GM12878 (cell line): ENCODE results near the gene ROBO1. TPM values are rescaled to one million over a fixed set of nuclear protein-coding genes. Genes with fewer than 3 reads are reported as not detected.

Experiments
- ATAC-seq: fragments of 200-7000 bp; cut with Tn5 transposase; 3 replicates; pipeline ENCODE4 v1.9.1; 2020; ENCODE audit warnings: mild to moderate bottlenecking, moderate library complexity
- BruUV-seq: library from RNA; stranded (reverse); fragments of 400-500 nt; replicated peaks from 2 replicates; lab custom pipeline; 2021; lab: Mats Ljungman, UMichigan
- CTCF ChIA-PET: fragments of 300-600 bp; sonication (Branson Sonifier 250); formaldehyde crosslinking; extraction: SDS; loops from one replicate; lab custom pipeline; 2021; ENCODE audit warnings: inconsistent platforms; lab: Yijun Ruan, JAX
- POLR2A ChIA-PET: fragments of 350-600 bp; formaldehyde crosslinking; extraction: SDS; loops from one replicate; lab custom pipeline; 2021; ENCODE audit warnings: inconsistent platforms; lab: Charles Lee
- RAD21 ChIA-PET: fragments of 300-600 bp; sonication (Branson Sonifier 250); formaldehyde crosslinking; loops from one replicate; lab custom pipeline; 2023; ENCODE audit warnings: antibody characterized with exemption; ENCODE audit not compliant: unreplicated experiment; lab: Charles Lee
- SMC1A ChIA-PET: fragments of 300-600 bp; sonication (Branson Sonifier 250); formaldehyde crosslinking; loops from one replicate; lab custom pipeline; 2023; ENCODE audit not compliant: unreplicated experiment, uncharacterized antibody; lab: Charles Lee
- DNase-seq: peaks from one replicate; pipeline ENCODE4 v3.0.0-alpha.2; 2011; ENCODE audit warnings: low read depth, low spot score
- FAIRE-seq: peaks from 3 replicates; lab custom pipeline; 2011; peaks lifted over from hg19 to GRCh38; lab: Jason Lieb, UNC
- H2AFZ ChIP-seq: 2 replicates; pipeline ENCODE4 v1.6.0; 2011; ENCODE audit warnings: low read depth, low read length, control low read depth; ENCODE audit not compliant: control insufficient read depth
- H3K27ac ChIP-seq: 2 replicates; pipeline ENCODE4 v1.5.1; 2011; ENCODE audit warnings: control low read depth; ENCODE audit not compliant: control insufficient read depth, insufficient read depth
- H3K27me3 ChIP-seq, 2 experiments: replicated peaks in 1 of 2; 2 replicates each; pipeline versions ENCODE4 v1.6.0 to v1.6.1; 2011; ENCODE audit warnings: low read length in 1 of 2; ENCODE audit not compliant: control insufficient read depth in 2 of 2, insufficient read depth in 2 of 2
- H3K36me3 ChIP-seq, 2 experiments: 2 replicates each; pipeline ENCODE4 v1.5.1; 2011; ENCODE audit warnings: low read length in 1 of 2; ENCODE audit not compliant: control insufficient read depth in 2 of 2, insufficient read depth in 2 of 2
- H3K4me1 ChIP-seq: 2 replicates; pipeline ENCODE4 v1.6.1; 2011; ENCODE audit warnings: mild to moderate bottlenecking, low read length, moderate library complexity, mixed read lengths; ENCODE audit not compliant: control insufficient read depth, insufficient read depth
- H3K4me2 ChIP-seq: 2 replicates; pipeline ENCODE4 v1.6.0; 2011; ENCODE audit warnings: control low read depth; ENCODE audit not compliant: control insufficient read depth, insufficient read depth
- H3K4me3 ChIP-seq: fragments of 200-600 bp; sonication (generic); 2 replicates; pipeline ENCODE4 v1.5.1; 2016
- H3K79me2 ChIP-seq: 2 replicates; pipeline ENCODE4 v1.6.0; 2011; ENCODE audit warnings: low read length; ENCODE audit not compliant: control insufficient read depth, insufficient read depth
- H3K9ac ChIP-seq: 2 replicates; pipeline ENCODE4 v1.8.0; 2011; ENCODE audit warnings: low read length, control low read depth, mixed read lengths; ENCODE audit not compliant: control insufficient read depth, insufficient read depth
- H3K9me3 ChIP-seq: replicated peaks from 3 replicates; pipeline ENCODE4 v1.5.1; 2011; ENCODE audit warnings: mild to moderate bottlenecking, low read length; ENCODE audit not compliant: control insufficient read depth, insufficient read depth
- H4K20me1 ChIP-seq: 2 replicates; pipeline ENCODE4 v1.6.0; 2011; ENCODE audit not compliant: control insufficient read depth, insufficient read depth
- CREB1 ChIP-seq: IDR thresholded peaks from 2 replicates; pipeline ENCODE4 v1.6.1; 2012; ENCODE audit warnings: low read depth, mild to moderate bottlenecking, inconsistent platforms
- HCFC1 ChIP-seq: fragments of 150-350 bp; IDR thresholded peaks from 2 replicates; pipeline ENCODE4 v1.6.1; 2014; ENCODE audit warnings: low read length
- KLF5 ChIP-seq: fragments of 450-650 bp; IDR thresholded peaks from 2 replicates; pipeline ENCODE4 v1.6.1; 2014; ENCODE audit warnings: mild to moderate bottlenecking; ENCODE audit not compliant: partially characterized antibody
- NBN ChIP-seq: fragments of 450-650 bp; IDR thresholded peaks from 2 replicates; pipeline ENCODE4 v1.6.1; 2016
- POLR2A ChIP-seq: IDR thresholded peaks from 2 replicates; pipeline ENCODE4 v1.6.1; 2011; ENCODE audit warnings: low read depth, mild to moderate bottlenecking, low read length
- SP1 ChIP-seq: IDR thresholded peaks from one replicate; pipeline ENCODE4 v1.6.1; 2011; ENCODE audit warnings: low read depth, low read length
- STAT1 ChIP-seq: fragments of 450-650 bp; conservative IDR thresholded peaks from 2 replicates; pipeline ENCODE4 v1.6.1; 2014; ENCODE audit warnings: antibody characterized with exemption, mild to moderate bottlenecking
- ZBTB11 ChIP-seq: fragments of 450-650 bp; formaldehyde crosslinking; IDR thresholded peaks from 2 replicates; pipeline ENCODE4 v1.5.0; 2022; ENCODE audit warnings: mild to moderate bottlenecking, missing genetic modification characterization
- ZZZ3 ChIP-seq: IDR thresholded peaks from 2 replicates; pipeline ENCODE4 v1.6.1; 2011; ENCODE audit warnings: low read depth; ENCODE audit not compliant: control insufficient read depth, insufficient read length
- WGBS: methylation state at CpG from one replicate; pipeline ENCODE4 v1.1.6; 2016; ENCODE audit warnings: low lambda C conversion rate; ENCODE audit not compliant: insufficient replicate concordance, insufficient coverage; ENCODE audit errors: missing lambda C conversion rate; 5-methylcytosine and 5-hydroxymethylcytosine counted together
- in situ Hi-C: fragments of 300-500 bp; cut with MboI; formaldehyde crosslinking; loops from 9 replicates; pipeline ENCODE4 v1.14.3; 2018; ENCODE audit warnings: mixed read lengths
- intact Hi-C: fragments of 100-400 bp; cut with micrococcal nuclease; formaldehyde crosslinking; loops from one replicate; pipeline ENCODE4 v1.14.2; 2022; ENCODE audit not compliant: unreplicated experiment
- polyA plus RNA-seq, 11 experiments: library from polyadenylated mRNA; depleted of rRNA in 4 of 11; unstranded in 6 of 11; stranded (reverse) in 5 of 11; fragments of >200 nt; fragmentation: Nextera tagmentation in 4 of 11; fragmentation: Illumina TruSeq in 1 of 11; extraction: Ambion mirVana in 4 of 11; extraction: Trizol in 1 of 11; gene quantifications; 1 replicate in 1 of 11; 2 replicates in 10 of 11; pipeline versions ENCODE4 v1.2.1 to v1.2.3, GENCODE V29; 2011 to 2016; ENCODE audit warnings: inconsistent platforms in 2 of 11, missing spikeins in 2 of 11, low read depth in 1 of 11
- total RNA-seq, 4 experiments: library from RNA; depleted of rRNA in 3 of 4; stranded (reverse); fragments of >200 nt in 3 of 4; fragmentation: Illumina TruSeq in 1 of 4; extraction: Trizol in 1 of 4; gene quantifications; 2 replicates each; pipeline versions ENCODE4 v1.2.1 to v1.2.3, GENCODE V29; 2013 to 2021
- TF ChIP-seq, protein P1 (sequence below): IDR thresholded peaks from 2 replicates; pipeline ENCODE4 v1.6.1; 2012; ENCODE audit warnings: low read depth, low read length, improper control_type of control experiment

ROBO1 gene
- total and polyA plus RNA-seq, 10 of the 15 experiments (the other 5 are each of a cell fraction or from before 2014, with no cell fraction given): 0.29 to 46.5 (median 1.2) TPM

GRCh38 chr3:78900426-78900825 lies 867.4 kb downstream of the ROBO1 start:
- ChIA-PET RAD21 (interaction anchor here (0.9 kb wide), 1 partner anchor 45 kb away, joined by 4 read pairs; no protein-coding TSS in a partner anchor), CTCF (interaction anchor here (1.1 to 1.2 kb wide), 2 partner anchors 9 to 26 kb away, joined by 4 to 5 read pairs; no protein-coding TSS in a partner anchor), SMC1A (interaction anchor here (0.7 to 3.0 kb wide), 4 partner anchors 9 to 85 kb away, joined by 3 to 16 read pairs (median 8); no protein-coding TSS in a partner anchor), POLR2A (interaction anchor here (1.0 to 1.8 kb wide), 2 partner anchors 11 to 13 kb away, joined by 3 to 4 read pairs; no protein-coding TSS in a partner anchor)
- TF ChIP-seq POLR2A: no peak
- TF ChIP-seq HCFC1: no peak
- no peak for TF ChIP-seq ZBTB11 (CRISPR knock-in tag)
- no peak for TF ChIP-seq NBN
- no peak for TF ChIP-seq KLF5
- TF ChIP-seq SP1: no peak
- TF ChIP-seq CREB1: no peak
- TF ChIP-seq, protein P1, sequence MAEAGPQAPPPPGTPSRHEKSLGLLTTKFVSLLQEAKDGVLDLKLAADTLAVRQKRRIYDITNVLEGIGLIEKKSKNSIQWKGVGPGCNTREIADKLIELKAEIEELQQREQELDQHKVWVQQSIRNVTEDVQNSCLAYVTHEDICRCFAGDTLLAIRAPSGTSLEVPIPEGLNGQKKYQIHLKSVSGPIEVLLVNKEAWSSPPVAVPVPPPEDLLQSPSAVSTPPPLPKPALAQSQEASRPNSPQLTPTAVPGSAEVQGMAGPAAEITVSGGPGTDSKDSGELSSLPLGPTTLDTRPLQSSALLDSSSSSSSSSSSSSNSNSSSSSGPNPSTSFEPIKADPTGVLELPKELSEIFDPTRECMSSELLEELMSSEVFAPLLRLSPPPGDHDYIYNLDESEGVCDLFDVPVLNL: no peak
- no peak for TF ChIP-seq STAT1
- no peak for TF ChIP-seq ZZZ3
- no peak overlapping the region for H3K27ac ChIP-seq
- no peaks in the 10 kb centered on the region for H4K20me1 ChIP-seq
- in situ Hi-C loops (no loop called here), intact Hi-C loops (no loop called here)
- no TSS peak for BruUV-seq
- 45% methylated on average over 1 of the region's 1 CpG for WGBS
- H3K27me3 ChIP-seq: no peaks in the 10 kb centered on the region
- no peaks in the 10 kb centered on the region for H3K36me3 ChIP-seq
- H3K9ac ChIP-seq: no peak overlapping the region
- H3K4me1 ChIP-seq: no peaks in the 10 kb centered on the region
- no peak overlapping the region for H3K4me3 ChIP-seq
- DNase-seq (no peak), ATAC-seq (no peak), FAIRE-seq (no peak)
- no peaks in the 10 kb centered on the region for H3K9me3 ChIP-seq
- no peaks in the 10 kb centered on the region for H3K79me2 ChIP-seq
- no peak overlapping the region for H2AFZ ChIP-seq
- no peak overlapping the region for H3K4me2 ChIP-seq
